ENCODE measurements around the gene RTL10.
A peak's percentile ranks its signal among the peaks of the same experiment; 100 is the strongest.

Gene RTL10

DNA sequence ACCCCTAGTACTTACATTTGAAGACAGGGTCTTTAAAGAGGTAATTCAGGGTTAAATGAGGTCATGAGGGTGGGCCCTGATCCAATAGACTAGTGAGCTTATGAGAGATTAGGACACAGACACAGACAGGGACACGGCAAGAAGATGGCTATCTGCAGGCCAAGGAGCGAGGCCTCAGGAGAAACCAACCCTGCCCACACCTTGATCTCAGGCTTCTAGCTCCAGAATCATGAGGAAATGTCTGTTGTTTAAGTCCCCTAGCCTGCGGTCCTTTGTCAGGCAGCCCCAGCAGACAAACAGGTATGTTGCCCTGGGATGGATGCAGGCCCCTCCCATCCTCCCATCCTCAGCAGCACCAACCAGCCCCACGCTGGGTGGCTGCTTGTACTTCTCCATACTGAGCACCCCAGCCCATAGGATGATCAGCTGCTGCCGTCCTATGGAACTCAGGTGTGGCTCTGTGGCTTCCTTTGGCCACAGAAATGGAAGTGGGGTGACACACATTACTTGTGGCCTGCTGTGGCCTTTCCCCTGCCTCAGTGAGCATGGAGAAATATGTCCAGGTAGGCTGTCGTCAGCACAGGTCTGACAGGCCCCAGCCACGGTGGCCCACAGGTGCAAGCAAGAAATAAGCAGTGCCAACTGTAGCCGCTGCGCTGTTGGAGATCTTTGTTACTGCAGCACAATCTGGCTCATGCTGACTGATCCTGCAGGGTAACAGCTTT is 7.9 kb downstream of the RTL10 start:
- in situ Hi-C loops (cut with HindIII; ENCODE audit: low pct_ligation_motif_present, low sequenced_read_pairs), result no loop called here
- no peak for DNase-seq
- Histone ChIP-seq H3K36me3 (replicated peaks) (peaks cover 26% of the 10 kb centered on the region), H3K27ac (no peak overlapping the region), H3K4me3 (ENCODE audit: low read depth, low read length) (no peak overlapping the region), H3K27me3 (replicated peaks) (no peaks in the 10 kb centered on the region)
- TF ChIP-seq, protein P1, sequence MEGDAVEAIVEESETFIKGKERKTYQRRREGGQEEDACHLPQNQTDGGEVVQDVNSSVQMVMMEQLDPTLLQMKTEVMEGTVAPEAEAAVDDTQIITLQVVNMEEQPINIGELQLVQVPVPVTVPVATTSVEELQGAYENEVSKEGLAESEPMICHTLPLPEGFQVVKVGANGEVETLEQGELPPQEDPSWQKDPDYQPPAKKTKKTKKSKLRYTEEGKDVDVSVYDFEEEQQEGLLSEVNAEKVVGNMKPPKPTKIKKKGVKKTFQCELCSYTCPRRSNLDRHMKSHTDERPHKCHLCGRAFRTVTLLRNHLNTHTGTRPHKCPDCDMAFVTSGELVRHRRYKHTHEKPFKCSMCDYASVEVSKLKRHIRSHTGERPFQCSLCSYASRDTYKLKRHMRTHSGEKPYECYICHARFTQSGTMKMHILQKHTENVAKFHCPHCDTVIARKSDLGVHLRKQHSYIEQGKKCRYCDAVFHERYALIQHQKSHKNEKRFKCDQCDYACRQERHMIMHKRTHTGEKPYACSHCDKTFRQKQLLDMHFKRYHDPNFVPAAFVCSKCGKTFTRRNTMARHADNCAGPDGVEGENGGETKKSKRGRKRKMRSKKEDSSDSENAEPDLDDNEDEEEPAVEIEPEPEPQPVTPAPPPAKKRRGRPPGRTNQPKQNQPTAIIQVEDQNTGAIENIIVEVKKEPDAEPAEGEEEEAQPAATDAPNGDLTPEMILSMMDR (IDR thresholded peaks at IDR 0.05; ENCODE audit: low read depth, low read length, missing control alignments), result no peak

DNA sequence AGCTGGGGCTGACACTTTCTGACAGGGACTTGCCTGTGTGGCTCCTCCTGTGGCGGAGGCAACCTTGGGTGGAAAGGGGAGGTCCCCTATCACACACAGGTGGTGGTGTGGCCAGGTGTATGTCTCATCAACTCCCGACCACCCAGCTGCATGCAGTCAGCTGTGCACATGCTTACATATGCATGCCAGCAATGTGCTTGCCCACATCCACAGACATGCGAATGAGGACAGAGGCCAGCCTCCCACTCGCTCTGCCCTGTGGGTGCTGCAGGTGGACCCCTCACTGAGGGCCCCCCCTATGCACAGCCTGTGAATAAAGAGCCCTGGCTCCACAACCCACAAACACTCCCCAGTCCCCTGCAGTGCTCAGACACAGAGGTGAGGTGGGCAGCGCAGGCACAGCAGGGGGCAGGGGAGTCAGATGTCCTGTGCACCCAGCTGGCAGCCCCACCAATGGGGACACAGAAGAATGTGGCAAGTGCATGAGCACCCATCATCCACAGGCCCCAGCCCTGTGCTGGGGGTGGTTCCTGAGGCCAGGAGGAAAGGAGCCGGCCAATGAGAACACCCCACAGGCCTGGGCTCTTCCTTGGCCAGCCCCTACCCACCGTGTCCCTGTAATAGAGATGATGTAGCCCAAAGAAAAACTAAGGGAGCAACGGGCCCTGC is 9.5 kb downstream of the RTL10 start:
- DNase-seq, result no peak
- H3K4me3 ChIP-seq (ENCODE audit: low read depth, low read length), result no peak overlapping the region
- H3K27ac ChIP-seq, result no peak overlapping the region
- H3K27me3 ChIP-seq (replicated peaks), result no peaks in the 10 kb centered on the region
- peaks cover 10% of the 10 kb centered on the region for H3K36me3 ChIP-seq (replicated peaks)
- TF ChIP-seq, protein P1 (IDR thresholded peaks at IDR 0.05; ENCODE audit: low read depth, low read length, missing control alignments), result no peak
- in situ Hi-C loops (cut with HindIII; ENCODE audit: low pct_ligation_motif_present, low sequenced_read_pairs), result no loop called here

DNA sequence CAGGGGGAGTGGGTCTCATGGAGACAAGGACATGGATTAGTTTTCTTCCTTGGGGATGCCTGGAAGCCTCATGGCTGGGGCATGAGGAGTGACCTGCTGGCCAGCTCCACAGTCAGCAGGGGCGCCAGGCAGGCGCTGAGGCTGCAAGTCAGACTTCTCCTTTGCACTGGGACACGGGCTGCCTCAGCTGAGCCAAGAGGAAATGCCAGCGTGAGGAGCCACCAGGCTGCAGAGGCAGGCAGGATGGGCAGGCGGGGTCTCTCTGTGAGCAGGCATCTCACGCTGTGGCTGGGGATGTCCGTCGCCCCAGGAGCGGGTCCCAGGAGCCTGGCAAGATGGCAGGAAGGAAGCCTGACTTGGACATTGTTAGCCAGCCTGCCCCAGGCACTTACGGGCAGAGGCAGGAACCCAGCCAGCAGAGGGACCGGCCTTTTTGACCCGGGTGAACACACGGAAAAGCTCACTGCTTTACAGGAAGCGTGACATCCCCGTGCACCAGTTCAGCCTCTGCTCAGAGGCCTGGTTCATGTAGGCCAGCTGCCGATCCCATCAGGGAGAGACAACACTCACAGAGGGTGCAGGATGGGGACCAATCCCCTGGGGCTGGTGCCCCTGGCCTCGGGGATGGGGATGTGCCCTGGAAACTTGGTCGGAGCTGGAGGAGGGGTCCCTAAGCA is 10.2 kb downstream of the RTL10 start:
- TF ChIP-seq, protein P1 (IDR thresholded peaks at IDR 0.05; ENCODE audit: low read depth, low read length, missing control alignments), result peak; percentile 18
- H3K27me3 ChIP-seq (replicated peaks), result no peaks in the 10 kb centered on the region
- DNase-seq, result peak; percentile 33
- no peak overlapping the region for H3K27ac ChIP-seq
- H3K36me3 ChIP-seq (replicated peaks), result peaks cover 8% of the 10 kb centered on the region
- H3K4me3 ChIP-seq (ENCODE audit: low read depth, low read length), result no peak overlapping the region
- in situ Hi-C loops (cut with HindIII; ENCODE audit: low pct_ligation_motif_present, low sequenced_read_pairs), result no loop called here

DNA sequence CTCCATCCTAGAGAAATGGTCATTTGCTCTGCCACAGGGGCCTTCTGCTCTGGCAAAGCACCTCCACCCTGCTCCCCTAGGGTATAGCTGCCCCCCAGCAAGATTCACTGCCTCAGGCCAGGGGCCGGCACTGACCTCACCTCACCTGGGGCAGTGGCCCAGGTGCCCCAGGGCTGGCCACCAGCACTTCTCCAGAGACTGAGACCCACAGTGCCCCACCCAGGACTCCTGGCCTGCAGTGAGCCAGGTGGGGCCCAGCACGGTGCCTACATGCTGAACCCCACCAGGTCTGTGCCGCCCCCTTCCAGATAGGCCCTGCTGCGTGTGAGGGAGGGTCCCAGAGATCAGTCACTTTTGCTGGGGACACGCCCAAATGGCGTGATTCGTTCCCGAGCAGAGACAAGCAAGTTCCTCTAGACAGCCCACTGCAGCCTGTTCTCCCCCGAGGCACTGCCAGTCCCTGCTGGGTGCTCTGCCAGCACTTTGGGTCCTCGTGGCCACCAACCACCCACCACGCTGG is 10.8 kb downstream of the RTL10 start:
- Histone ChIP-seq H3K27ac (no peak overlapping the region), H3K36me3 (replicated peaks) (peaks cover 8% of the 10 kb centered on the region), H3K4me3 (ENCODE audit: low read depth, low read length) (no peak overlapping the region), H3K27me3 (replicated peaks) (no peaks in the 10 kb centered on the region)
- in situ Hi-C loops (cut with HindIII; ENCODE audit: low pct_ligation_motif_present, low sequenced_read_pairs), result no loop called here
- no peak for DNase-seq
- TF ChIP-seq, protein P1 (IDR thresholded peaks at IDR 0.05; ENCODE audit: low read depth, low read length, missing control alignments), result no peak

DNA sequence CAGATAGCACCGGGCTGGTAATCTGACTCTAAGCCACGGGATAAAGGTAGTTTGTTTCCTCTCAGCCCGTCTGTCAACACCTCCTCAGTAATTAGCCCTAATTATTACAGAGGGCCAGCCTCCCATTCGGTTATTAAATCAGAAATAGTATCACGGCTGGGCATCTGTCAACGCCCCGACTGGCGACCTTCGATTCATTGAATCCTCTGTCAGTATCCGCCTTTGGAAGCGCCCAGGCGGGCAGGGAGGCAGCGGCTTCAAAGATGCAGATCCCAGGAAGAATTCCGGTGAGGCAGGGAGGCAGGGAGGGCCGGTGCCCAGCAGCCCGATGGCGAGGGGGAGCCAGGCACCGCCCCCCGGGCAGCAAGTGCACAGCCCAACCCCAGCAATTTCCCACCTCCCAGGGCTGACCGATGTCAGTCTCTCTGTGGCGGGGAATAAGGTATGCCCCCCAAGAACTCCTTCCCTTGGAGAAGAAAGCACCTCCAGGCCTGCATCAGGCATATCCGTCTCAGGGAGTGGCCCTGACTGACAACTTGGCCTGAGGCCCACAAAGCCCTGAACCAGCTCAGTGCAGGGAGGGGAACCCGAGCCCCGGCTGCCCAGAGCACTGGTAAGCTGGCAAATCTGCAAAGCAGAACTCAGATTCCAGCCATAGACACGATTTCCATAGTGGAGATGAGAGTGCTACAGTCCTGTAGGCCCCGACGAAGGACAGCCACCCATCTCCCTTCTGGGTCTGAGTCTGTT is 11.4 kb downstream of the RTL10 start:
- Histone ChIP-seq H3K4me3 (ENCODE audit: low read depth, low read length) (no peak overlapping the region), H3K27me3 (replicated peaks) (no peaks in the 10 kb centered on the region), H3K36me3 (replicated peaks) (peaks cover 5% of the 10 kb centered on the region), H3K27ac (no peak overlapping the region)
- no peak for DNase-seq
- TF ChIP-seq, protein P1 (IDR thresholded peaks at IDR 0.05; ENCODE audit: low read depth, low read length, missing control alignments), result no peak
- in situ Hi-C loops (cut with HindIII; ENCODE audit: low pct_ligation_motif_present, low sequenced_read_pairs), result no loop called here

All from brain microvascular endothelial cell (primary cell).